ENCODE measurements around the gene AIG1. TPM values are rescaled to one million over a fixed set of nuclear protein-coding genes. Genes with fewer than 3 reads are reported as not detected.

AIG1 gene
- polyA plus RNA-seq, 1 donor from 2014 or later = 23.2 TPM

DNA sequence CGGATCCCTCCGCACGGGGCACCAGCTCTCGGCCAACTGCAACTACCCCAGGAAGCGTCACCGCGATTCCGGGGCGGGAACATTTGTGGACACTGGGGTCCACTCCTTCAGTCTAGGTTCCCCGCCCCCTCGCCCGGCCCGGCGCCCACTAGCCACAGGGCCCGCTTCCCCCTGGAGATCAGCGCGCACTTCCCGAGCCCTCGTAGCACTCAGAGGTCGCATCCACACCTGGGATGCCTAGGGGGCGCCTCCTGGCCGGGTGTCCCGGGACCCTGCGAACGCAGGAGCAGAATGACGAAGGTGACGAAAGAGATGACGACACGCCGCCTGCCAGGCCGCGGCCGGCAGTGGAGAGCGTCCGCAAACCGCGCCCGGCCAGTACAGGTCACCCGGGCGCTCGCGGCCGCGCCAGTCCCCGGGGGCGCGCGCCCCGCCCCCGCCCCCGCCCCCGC is 309 bp upstream of the AIG1 start:
- H2AFZ ChIP-seq (ENCODE audit: low read depth, low read length) = peak overlapping the region; percentile 87
- H4K20me1 ChIP-seq (ENCODE audit: insufficient read depth) = no peaks in the 10 kb centered on the region

DNA sequence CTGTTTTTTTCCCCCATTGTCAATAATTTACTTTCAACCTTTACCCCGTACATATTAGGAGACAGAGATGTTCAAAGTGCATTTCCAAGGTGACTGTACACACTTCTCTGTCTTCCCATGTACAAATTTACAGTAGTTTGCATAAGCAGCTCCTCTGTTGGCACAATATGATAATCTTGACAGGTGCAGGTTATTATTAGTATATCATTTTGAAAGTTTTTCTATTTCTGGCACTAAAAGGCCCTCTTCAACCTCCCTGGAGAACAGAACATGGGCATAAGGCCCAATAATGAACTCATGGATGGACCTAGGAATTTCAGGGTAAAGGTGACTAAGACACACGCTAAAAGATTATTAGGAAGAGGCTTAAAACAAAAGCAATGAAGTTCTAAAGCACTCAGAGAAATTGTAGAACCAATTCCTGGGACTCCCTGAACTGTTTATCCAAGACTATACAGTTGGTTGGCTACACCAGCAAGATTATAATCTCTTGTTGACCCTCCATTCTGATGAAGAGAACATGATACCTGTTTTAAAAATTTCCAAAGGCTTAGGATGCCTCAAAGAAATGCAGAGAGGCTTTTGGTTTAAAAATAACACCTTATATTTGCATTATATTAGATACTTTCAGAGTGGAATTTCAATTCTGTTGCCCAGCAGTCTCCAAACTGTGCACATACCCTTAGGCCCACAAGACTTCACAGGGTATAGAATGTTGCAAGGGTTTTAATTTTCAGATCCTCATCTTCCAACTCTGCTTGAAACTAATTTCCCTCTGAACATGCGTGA is 1.1 kb downstream of the AIG1 start:
- H3K9ac ChIP-seq (ENCODE audit: low read length) = peak overlapping the region; percentile 78
- no peaks in the 10 kb centered on the region for H3F3A ChIP-seq (ENCODE audit: insufficient read depth, low read length, poor library complexity, severe bottlenecking)
- no peaks in the 10 kb centered on the region for H3K9me3 ChIP-seq (ENCODE audit: low read length)
- peak overlapping the region; percentile 89 for H3K4me3 ChIP-seq (ENCODE audit: low read length)
- H4K20me1 ChIP-seq (ENCODE audit: insufficient read depth) = no peaks in the 10 kb centered on the region
- H3K27ac ChIP-seq (ENCODE audit: low read length) = peak overlapping the region; percentile 7
- no peak overlapping the region for H2AFZ ChIP-seq (ENCODE audit: low read depth, low read length)
- peak overlapping the region; percentile 71 for H3K4me2 ChIP-seq (ENCODE audit: low read length)
- no peaks in the 10 kb centered on the region for H3K36me3 ChIP-seq (ENCODE audit: insufficient read depth, low read length)
- no peaks in the 10 kb centered on the region for H3K79me2 ChIP-seq (replicated peaks; ENCODE audit: insufficient read depth, low read length)
- TF ChIP-seq, protein P1, sequence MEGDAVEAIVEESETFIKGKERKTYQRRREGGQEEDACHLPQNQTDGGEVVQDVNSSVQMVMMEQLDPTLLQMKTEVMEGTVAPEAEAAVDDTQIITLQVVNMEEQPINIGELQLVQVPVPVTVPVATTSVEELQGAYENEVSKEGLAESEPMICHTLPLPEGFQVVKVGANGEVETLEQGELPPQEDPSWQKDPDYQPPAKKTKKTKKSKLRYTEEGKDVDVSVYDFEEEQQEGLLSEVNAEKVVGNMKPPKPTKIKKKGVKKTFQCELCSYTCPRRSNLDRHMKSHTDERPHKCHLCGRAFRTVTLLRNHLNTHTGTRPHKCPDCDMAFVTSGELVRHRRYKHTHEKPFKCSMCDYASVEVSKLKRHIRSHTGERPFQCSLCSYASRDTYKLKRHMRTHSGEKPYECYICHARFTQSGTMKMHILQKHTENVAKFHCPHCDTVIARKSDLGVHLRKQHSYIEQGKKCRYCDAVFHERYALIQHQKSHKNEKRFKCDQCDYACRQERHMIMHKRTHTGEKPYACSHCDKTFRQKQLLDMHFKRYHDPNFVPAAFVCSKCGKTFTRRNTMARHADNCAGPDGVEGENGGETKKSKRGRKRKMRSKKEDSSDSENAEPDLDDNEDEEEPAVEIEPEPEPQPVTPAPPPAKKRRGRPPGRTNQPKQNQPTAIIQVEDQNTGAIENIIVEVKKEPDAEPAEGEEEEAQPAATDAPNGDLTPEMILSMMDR (IDR thresholded peaks at IDR 0.05; ENCODE audit: poor library complexity, severe bottlenecking) = no peak
- TF ChIP-seq, protein P2, sequence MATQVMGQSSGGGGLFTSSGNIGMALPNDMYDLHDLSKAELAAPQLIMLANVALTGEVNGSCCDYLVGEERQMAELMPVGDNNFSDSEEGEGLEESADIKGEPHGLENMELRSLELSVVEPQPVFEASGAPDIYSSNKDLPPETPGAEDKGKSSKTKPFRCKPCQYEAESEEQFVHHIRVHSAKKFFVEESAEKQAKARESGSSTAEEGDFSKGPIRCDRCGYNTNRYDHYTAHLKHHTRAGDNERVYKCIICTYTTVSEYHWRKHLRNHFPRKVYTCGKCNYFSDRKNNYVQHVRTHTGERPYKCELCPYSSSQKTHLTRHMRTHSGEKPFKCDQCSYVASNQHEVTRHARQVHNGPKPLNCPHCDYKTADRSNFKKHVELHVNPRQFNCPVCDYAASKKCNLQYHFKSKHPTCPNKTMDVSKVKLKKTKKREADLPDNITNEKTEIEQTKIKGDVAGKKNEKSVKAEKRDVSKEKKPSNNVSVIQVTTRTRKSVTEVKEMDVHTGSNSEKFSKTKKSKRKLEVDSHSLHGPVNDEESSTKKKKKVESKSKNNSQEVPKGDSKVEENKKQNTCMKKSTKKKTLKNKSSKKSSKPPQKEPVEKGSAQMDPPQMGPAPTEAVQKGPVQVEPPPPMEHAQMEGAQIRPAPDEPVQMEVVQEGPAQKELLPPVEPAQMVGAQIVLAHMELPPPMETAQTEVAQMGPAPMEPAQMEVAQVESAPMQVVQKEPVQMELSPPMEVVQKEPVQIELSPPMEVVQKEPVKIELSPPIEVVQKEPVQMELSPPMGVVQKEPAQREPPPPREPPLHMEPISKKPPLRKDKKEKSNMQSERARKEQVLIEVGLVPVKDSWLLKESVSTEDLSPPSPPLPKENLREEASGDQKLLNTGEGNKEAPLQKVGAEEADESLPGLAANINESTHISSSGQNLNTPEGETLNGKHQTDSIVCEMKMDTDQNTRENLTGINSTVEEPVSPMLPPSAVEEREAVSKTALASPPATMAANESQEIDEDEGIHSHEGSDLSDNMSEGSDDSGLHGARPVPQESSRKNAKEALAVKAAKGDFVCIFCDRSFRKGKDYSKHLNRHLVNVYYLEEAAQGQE (IDR thresholded peaks at IDR 0.05; ENCODE audit: borderline replicate concordance) = no peak
- no peak for TF ChIP-seq EP300 (conservative IDR thresholded peaks at IDR 0.05; ENCODE audit: poor library complexity, severe bottlenecking)
- TF ChIP-seq POLR2AphosphoS5 (IDR thresholded peaks at IDR 0.05) = no peak
- no peak for TF ChIP-seq MXI1 (conservative IDR thresholded peaks at IDR 0.05; ENCODE audit: poor library complexity, severe bottlenecking)
- no peak for TF ChIP-seq SMC3 (conservative IDR thresholded peaks at IDR 0.05; ENCODE audit: poor library complexity)
- TF ChIP-seq RAD21 (conservative IDR thresholded peaks at IDR 0.05) = no peak
- no peak for TF ChIP-seq TAF1 (IDR thresholded peaks at IDR 0.05; ENCODE audit: low read depth)
- TF ChIP-seq EZH2 (IDR thresholded peaks at IDR 0.05; ENCODE audit: borderline replicate concordance, insufficient read depth, low read length, poor library complexity, severe bottlenecking) = no peak
- no peaks in the 10 kb centered on the region for H3K9me2 ChIP-seq (ENCODE audit: insufficient read depth, low read length)
- H3K27me3 ChIP-seq (ENCODE audit: insufficient read depth, low read depth, low read length) = no peaks in the 10 kb centered on the region

More for the DNA sequence above, 309 bp upstream of the AIG1 start:
- Histone ChIP-seq H3K9me3 (ENCODE audit: low read length) (no peaks in the 10 kb centered on the region), H3K4me3 (ENCODE audit: low read length) (peak overlapping the region; percentile 89), H3K9ac (ENCODE audit: low read length) (peak overlapping the region; percentile 76), H3K9me2 (ENCODE audit: insufficient read depth, low read length) (no peaks in the 10 kb centered on the region), H3K4me2 (ENCODE audit: low read length) (peak overlapping the region; percentile 74), H3K27ac (ENCODE audit: low read length) (peak overlapping the region; percentile 56), H3F3A (ENCODE audit: insufficient read depth, low read length, poor library complexity, severe bottlenecking) (no peaks in the 10 kb centered on the region), H3K79me2 (replicated peaks; ENCODE audit: insufficient read depth, low read length) (no peaks in the 10 kb centered on the region), H3K36me3 (ENCODE audit: insufficient read depth, low read length) (no peaks in the 10 kb centered on the region), H3K27me3 (ENCODE audit: insufficient read depth, low read depth, low read length) (no peaks in the 10 kb centered on the region)
- no peak for TF ChIP-seq POLR2AphosphoS5 (IDR thresholded peaks at IDR 0.05)
- no peak for TF ChIP-seq RAD21 (conservative IDR thresholded peaks at IDR 0.05)
- TF ChIP-seq TAF1 (IDR thresholded peaks at IDR 0.05; ENCODE audit: low read depth) = peak; percentile 35
- peak; percentile 27 for TF ChIP-seq MXI1 (conservative IDR thresholded peaks at IDR 0.05; ENCODE audit: poor library complexity, severe bottlenecking)
- TF ChIP-seq, protein P2 (IDR thresholded peaks at IDR 0.05; ENCODE audit: borderline replicate concordance) = no peak
- TF ChIP-seq SMC3 (conservative IDR thresholded peaks at IDR 0.05; ENCODE audit: poor library complexity) = peak; percentile 49
- TF ChIP-seq, protein P1 (IDR thresholded peaks at IDR 0.05; ENCODE audit: poor library complexity, severe bottlenecking) = peak; percentile 65
